GM19463 (cell line): Measurements from ENCODE around the gene S100A10.

Experiments used
- ATAC-seq: cut with Tn5 transposase; IDR thresholded peaks from one replicate; pipeline ENCODE4 v1.9.1; 2021; ENCODE audit warnings: mild to moderate bottlenecking, moderate library complexity; ENCODE audit not compliant: unreplicated experiment

The S100A10 gene

GRCh38 chr1:152013664-152014237, 20.1 kb upstream of the S100A10 start:
- no peak for ATAC-seq

- no peak for ATAC-seq
These were observed 16.0 kb upstream of the S100A10 start for GRCh38 chr1:152009691-152010090.

- ATAC-seq = no peak
These were observed 13.4 kb upstream of the S100A10 start for GRCh38 chr1:152007047-152007446.

GRCh38 chr1:152005360-152005912, 11.8 kb upstream of the S100A10 start:
- ATAC-seq = no peak

GRCh38 chr1:152003846-152004442, 10.3 kb upstream of the S100A10 start:
- ATAC-seq = no peak

GRCh38 chr1:152002960-152003359, 9.3 kb upstream of the S100A10 start:
- ATAC-seq = no peak

- no peak for ATAC-seq
These were observed 8.2 kb upstream of the S100A10 start for GRCh38 chr1:152001631-152002584.

GRCh38 chr1:152000964-152001630, 7.4 kb upstream of the S100A10 start:
- ATAC-seq = no peak

GRCh38 chr1:151998611-151999362, 5.1 kb upstream of the S100A10 start:
- ATAC-seq = no peak

- no peak for ATAC-seq
These were observed 3.6 kb upstream of the S100A10 start for GRCh38 chr1:151997284-151997570.

- no peak for ATAC-seq
These were observed 2.1 kb upstream of the S100A10 start for GRCh38 chr1:151995774-151996173.

- ATAC-seq = no peak
These were observed 1.3 kb upstream of the S100A10 start for GRCh38 chr1:151994956-151995355.

GRCh38 chr1:151993084-151993733, 450 bp downstream of the S100A10 start:
- no peak for ATAC-seq

GRCh38 chr1:151992303-151993083, 1.2 kb downstream of the S100A10 start:
- no peak for ATAC-seq

GRCh38 chr1:151991663-151992302, 1.9 kb downstream of the S100A10 start:
- ATAC-seq = no peak

- no peak for ATAC-seq
These were observed 2.8 kb downstream of the S100A10 start for GRCh38 chr1:151990856-151991198.

- no peak for ATAC-seq
These were observed 3.4 kb downstream of the S100A10 start for GRCh38 chr1:151990058-151990855.

- ATAC-seq = no peak
These were observed 4.3 kb downstream of the S100A10 start for GRCh38 chr1:151989211-151989862.
